HepG2 (cell line): ENCODE results near the gene PRR29. TPM values are rescaled to one million over a fixed set of nuclear protein-coding genes. Genes with fewer than 3 reads are reported as not detected.

Experiments used
- ATAC-seq: fragments of 200-7000 bp; cut with Tn5 transposase; 3 replicates; pipeline ENCODE4 v1.9.1; 2020; ENCODE audit warnings: mild to moderate bottlenecking, moderate library complexity
- BruUV-seq: library from RNA; stranded (reverse); fragments of 400-500 nt; replicated peaks from 2 replicates; lab custom pipeline; 2021; lab: Mats Ljungman, UMichigan
- CTCF ChIA-PET: fragments of 300-600 bp; formaldehyde crosslinking; extraction: SDS; loops from one replicate; lab custom pipeline; 2021; ENCODE audit warnings: low total read pairs, inconsistent platforms, low intra/inter-chr PET ratio; lab: Yijun Ruan, JAX
- POLR2A ChIA-PET: fragments of 350-600 bp; sonication (Branson Sonifier 250); formaldehyde crosslinking; loops from one replicate; lab custom pipeline; 2020; ENCODE audit warnings: antibody characterized with exemption, inconsistent platforms; lab: Yijun Ruan, JAX
- DNase-seq: peaks from one replicate; pipeline ENCODE4 v3.0.0-alpha.2; 2015; ENCODE audit warnings: low spot score
- FAIRE-seq: peaks from 3 replicates; lab custom pipeline; 2011; peaks lifted over from hg19 to GRCh38; lab: Jason Lieb, UNC
- H2AFZ ChIP-seq: one replicate; pipeline ENCODE4 v1.6.1; 2011; ENCODE audit warnings: low read length, inconsistent platforms
- H3K27ac ChIP-seq: fragments of 300-600 bp; 3 replicates; pipeline ENCODE4 v1.8.0; 2011; ENCODE audit warnings: mixed run types, mild to moderate bottlenecking, mixed read lengths, low read length, inconsistent platforms; ENCODE audit not compliant: insufficient read depth; ENCODE audit errors: extremely low read length
- H3K27me3 ChIP-seq, 2 experiments: fragments of 200-600 bp in 1 of 2; 2 replicates in 1 of 2; 3 replicates in 1 of 2; pipeline versions ENCODE4 v1.6.0 to v1.8.0; 2011; ENCODE audit warnings: low read length in 2 of 2, mild to moderate bottlenecking in 2 of 2, moderate library complexity in 2 of 2, inconsistent platforms in 1 of 2; ENCODE audit not compliant: insufficient read depth in 2 of 2, control insufficient read depth in 1 of 2
- H3K36me3 ChIP-seq, 2 experiments: fragments of 200-600 bp in 1 of 2; replicated peaks in 1 of 2; 2 replicates in 1 of 2; 3 replicates in 1 of 2; pipeline versions ENCODE4 v1.5.1 to v1.8.0; 2011; ENCODE audit warnings: low read length in 2 of 2, inconsistent platforms in 1 of 2; ENCODE audit not compliant: insufficient read depth in 2 of 2, control insufficient read depth in 1 of 2
- H3K4me1 ChIP-seq: 2 replicates; pipeline ENCODE4 v1.5.1; 2012; ENCODE audit warnings: low read length, inconsistent platforms; ENCODE audit not compliant: insufficient read depth
- H3K4me2 ChIP-seq: 2 replicates; pipeline ENCODE4 v1.6.0; 2011; ENCODE audit warnings: low read depth, low read length, inconsistent platforms
- H3K4me3 ChIP-seq, 3 experiments: fragments of 200-600 bp in 1 of 3; sonication (generic), shearing (Covaris generic) in 1 of 3; replicated peaks in 1 of 3; 2 replicates each; pipeline ENCODE4 v1.5.1; 2011 to 2016; ENCODE audit warnings: low read length in 3 of 3, inconsistent platforms in 2 of 3, low read depth in 2 of 3, mild to moderate bottlenecking in 2 of 3, control low read depth in 1 of 3, mixed read lengths in 1 of 3; ENCODE audit not compliant: insufficient read depth in 1 of 3
- H3K79me2 ChIP-seq: one replicate; pipeline ENCODE4 v1.6.1; 2011; ENCODE audit warnings: low read length, inconsistent platforms; ENCODE audit not compliant: insufficient read depth
- H3K9ac ChIP-seq: 2 replicates; pipeline ENCODE4 v1.6.0; 2011; ENCODE audit warnings: mild to moderate bottlenecking, low read depth, low read length, inconsistent platforms; ENCODE audit not compliant: insufficient read depth
- H3K9me3 ChIP-seq: 2 replicates; pipeline ENCODE4 v1.5.1; 2012; ENCODE audit warnings: mild to moderate bottlenecking, low read length
- H4K20me1 ChIP-seq: 2 replicates; pipeline ENCODE4 v1.6.0; 2011; ENCODE audit warnings: inconsistent platforms, mild to moderate bottlenecking, low read length, moderate library complexity; ENCODE audit not compliant: insufficient read depth
- FOXK2 ChIP-seq: fragments of 450-650 bp; IDR thresholded peaks from 2 replicates; pipeline ENCODE4 v1.6.1; 2016
- SPEN ChIP-seq: sonication (generic); formaldehyde crosslinking; IDR thresholded peaks from 2 replicates; pipeline ENCODE4 v1.5.1; 2020; ENCODE audit warnings: low read depth, mild to moderate bottlenecking, missing genetic modification reagents
- ZFP37 ChIP-seq: sonication (generic); formaldehyde crosslinking; IDR thresholded peaks from 2 replicates; pipeline ENCODE4 v1.4.0; 2020; ENCODE audit warnings: missing genetic modification reagents, borderline replicate concordance
- WGBS: methylation state at CpG from one replicate; pipeline ENCODE4 v1.1.6; 2017; ENCODE audit warnings: low lambda C conversion rate; 5-methylcytosine and 5-hydroxymethylcytosine counted together
- in situ Hi-C: cut with HindIII; loops from 2 replicates; pipeline ENCODE4 v1.10.0; 2017; ENCODE audit warnings: low pct_unique_long_range_greater_than_20kb; ENCODE audit not compliant: extremely low pct_ligation_motif_present
- intact Hi-C: fragments of 100-400 bp; cut with micrococcal nuclease; formaldehyde crosslinking; loops from one replicate; pipeline ENCODE4 v1.10.0; 2022; ENCODE audit not compliant: unreplicated experiment
- polyA plus RNA-seq, 8 experiments: library from polyadenylated mRNA; depleted of rRNA in 3 of 8; stranded (reverse) in 7 of 8; unstranded in 1 of 8; fragments of >200 nt; fragmentation: Illumina TruSeq in 4 of 8; extraction: Trizol in 4 of 8; gene quantifications; 2 replicates each; pipeline versions ENCODE4 v1.2.1 to v1.2.3, GENCODE V29; 2011 to 2016; ENCODE audit warnings: low read depth in 4 of 8, missing spikeins in 1 of 8, mixed read lengths in 1 of 8; ENCODE audit not compliant: insufficient read depth in 1 of 8
- total RNA-seq, 5 experiments: library from RNA; depleted of rRNA; stranded (reverse); fragments of >200 nt; fragmentation: Illumina TruSeq; extraction: Trizol; gene quantifications; 2 replicates each; pipeline ENCODE4 v1.2.3, GENCODE V29; 2016; ENCODE audit warnings: low read depth in 1 of 5
- TF ChIP-seq, protein P1 (sequence below): sonication (generic); formaldehyde crosslinking; IDR thresholded peaks from 2 replicates; pipeline ENCODE4 v1.4.0; 2020; ENCODE audit warnings: mild to moderate bottlenecking, missing genetic modification reagents
- TF ChIP-seq, protein P2 (sequence below): sonication (generic); formaldehyde crosslinking; IDR thresholded peaks from 2 replicates; pipeline ENCODE4 v1.5.0; 2020; ENCODE audit warnings: mild to moderate bottlenecking, missing genetic modification reagents
- TF ChIP-seq, protein P3 (sequence below): IDR thresholded peaks from 2 replicates; pipeline ENCODE4 v1.6.1; 2018; ENCODE audit warnings: missing genetic modification reagents, mild to moderate bottlenecking, missing compliant biosample characterization
- TF ChIP-seq, protein P4 (sequence below): sonication (generic); formaldehyde crosslinking; IDR thresholded peaks from 2 replicates; pipeline ENCODE4 v1.5.0; 2020; ENCODE audit warnings: mild to moderate bottlenecking, missing genetic modification reagents
- TF ChIP-seq, protein P5 (sequence below): sonication (generic); formaldehyde crosslinking; IDR thresholded peaks from 2 replicates; pipeline ENCODE4 v1.4.0; 2020; ENCODE audit warnings: missing genetic modification reagents

PRR29 gene
- total and polyA plus RNA-seq, 2 of the 13 experiments (the other 11 are each of a cell fraction or from before 2014, with no cell fraction given), result 0.07 to 0.20 TPM

DNA sequence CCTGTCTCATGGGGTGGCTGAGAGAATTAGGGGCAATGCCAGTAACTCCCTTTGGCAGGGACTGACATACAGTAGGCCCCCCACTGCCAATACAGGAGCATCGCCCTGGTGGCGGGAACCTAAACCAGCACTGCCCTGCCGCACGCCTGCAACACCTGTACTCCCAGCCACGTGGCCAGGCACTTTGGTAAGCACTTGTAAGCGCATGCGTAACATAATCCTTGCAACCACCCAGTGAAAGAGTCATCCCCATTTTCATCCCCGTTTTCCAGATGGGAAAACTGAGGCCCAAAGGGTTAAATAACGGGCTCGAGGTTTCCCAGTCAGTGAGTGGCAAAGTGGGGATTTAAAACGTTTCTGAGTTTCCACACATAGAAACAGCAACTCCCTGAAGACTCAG, 42.9 kb upstream of the PRR29 start (continued):
- TF ChIP-seq, protein P1, sequence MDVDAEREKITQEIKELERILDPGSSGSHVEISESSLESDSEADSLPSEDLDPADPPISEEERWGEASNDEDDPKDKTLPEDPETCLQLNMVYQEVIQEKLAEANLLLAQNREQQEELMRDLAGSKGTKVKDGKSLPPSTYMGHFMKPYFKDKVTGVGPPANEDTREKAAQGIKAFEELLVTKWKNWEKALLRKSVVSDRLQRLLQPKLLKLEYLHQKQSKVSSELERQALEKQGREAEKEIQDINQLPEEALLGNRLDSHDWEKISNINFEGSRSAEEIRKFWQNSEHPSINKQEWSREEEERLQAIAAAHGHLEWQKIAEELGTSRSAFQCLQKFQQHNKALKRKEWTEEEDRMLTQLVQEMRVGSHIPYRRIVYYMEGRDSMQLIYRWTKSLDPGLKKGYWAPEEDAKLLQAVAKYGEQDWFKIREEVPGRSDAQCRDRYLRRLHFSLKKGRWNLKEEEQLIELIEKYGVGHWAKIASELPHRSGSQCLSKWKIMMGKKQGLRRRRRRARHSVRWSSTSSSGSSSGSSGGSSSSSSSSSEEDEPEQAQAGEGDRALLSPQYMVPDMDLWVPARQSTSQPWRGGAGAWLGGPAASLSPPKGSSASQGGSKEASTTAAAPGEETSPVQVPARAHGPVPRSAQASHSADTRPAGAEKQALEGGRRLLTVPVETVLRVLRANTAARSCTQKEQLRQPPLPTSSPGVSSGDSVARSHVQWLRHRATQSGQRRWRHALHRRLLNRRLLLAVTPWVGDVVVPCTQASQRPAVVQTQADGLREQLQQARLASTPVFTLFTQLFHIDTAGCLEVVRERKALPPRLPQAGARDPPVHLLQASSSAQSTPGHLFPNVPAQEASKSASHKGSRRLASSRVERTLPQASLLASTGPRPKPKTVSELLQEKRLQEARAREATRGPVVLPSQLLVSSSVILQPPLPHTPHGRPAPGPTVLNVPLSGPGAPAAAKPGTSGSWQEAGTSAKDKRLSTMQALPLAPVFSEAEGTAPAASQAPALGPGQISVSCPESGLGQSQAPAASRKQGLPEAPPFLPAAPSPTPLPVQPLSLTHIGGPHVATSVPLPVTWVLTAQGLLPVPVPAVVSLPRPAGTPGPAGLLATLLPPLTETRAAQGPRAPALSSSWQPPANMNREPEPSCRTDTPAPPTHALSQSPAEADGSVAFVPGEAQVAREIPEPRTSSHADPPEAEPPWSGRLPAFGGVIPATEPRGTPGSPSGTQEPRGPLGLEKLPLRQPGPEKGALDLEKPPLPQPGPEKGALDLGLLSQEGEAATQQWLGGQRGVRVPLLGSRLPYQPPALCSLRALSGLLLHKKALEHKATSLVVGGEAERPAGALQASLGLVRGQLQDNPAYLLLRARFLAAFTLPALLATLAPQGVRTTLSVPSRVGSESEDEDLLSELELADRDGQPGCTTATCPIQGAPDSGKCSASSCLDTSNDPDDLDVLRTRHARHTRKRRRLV (CRISPR knock-in tag), result no peak
- no peak for TF ChIP-seq SPEN
- TF ChIP-seq, protein P2, sequence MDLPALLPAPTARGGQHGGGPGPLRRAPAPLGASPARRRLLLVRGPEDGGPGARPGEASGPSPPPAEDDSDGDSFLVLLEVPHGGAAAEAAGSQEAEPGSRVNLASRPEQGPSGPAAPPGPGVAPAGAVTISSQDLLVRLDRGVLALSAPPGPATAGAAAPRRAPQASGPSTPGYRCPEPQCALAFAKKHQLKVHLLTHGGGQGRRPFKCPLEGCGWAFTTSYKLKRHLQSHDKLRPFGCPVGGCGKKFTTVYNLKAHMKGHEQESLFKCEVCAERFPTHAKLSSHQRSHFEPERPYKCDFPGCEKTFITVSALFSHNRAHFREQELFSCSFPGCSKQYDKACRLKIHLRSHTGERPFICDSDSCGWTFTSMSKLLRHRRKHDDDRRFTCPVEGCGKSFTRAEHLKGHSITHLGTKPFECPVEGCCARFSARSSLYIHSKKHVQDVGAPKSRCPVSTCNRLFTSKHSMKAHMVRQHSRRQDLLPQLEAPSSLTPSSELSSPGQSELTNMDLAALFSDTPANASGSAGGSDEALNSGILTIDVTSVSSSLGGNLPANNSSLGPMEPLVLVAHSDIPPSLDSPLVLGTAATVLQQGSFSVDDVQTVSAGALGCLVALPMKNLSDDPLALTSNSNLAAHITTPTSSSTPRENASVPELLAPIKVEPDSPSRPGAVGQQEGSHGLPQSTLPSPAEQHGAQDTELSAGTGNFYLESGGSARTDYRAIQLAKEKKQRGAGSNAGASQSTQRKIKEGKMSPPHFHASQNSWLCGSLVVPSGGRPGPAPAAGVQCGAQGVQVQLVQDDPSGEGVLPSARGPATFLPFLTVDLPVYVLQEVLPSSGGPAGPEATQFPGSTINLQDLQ (CRISPR knock-in tag), result no peak
- TF ChIP-seq ZFP37 (CRISPR knock-in tag), result no peak

DNA sequence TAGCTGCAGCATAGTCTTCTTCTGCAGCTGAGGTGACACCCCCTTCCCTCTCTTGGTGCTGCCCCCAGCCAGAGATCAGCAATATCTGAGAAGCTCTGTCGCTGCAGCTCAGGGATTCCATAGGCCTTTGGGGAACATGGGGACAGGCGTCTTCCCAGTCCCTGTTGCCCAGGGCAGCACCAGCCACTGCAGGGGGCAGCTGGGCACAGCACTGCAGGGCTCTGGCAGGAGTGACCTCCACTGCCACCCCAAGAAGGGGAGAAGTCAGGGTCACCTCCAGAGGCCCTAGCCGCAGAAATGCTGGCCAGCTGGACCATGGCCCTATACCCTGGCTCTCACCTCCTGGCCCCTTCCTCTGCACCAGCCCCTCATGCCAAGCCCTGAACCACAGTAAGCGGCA, 42.4 kb upstream of the PRR29 start:
- no TSS peak for BruUV-seq
- 52% methylated on average over 3 of the region's 4 CpGs for WGBS
- Histone ChIP-seq H2AFZ (no peak overlapping the region), H3K9ac (no peak overlapping the region), H3K27me3 (peaks cover 17 to 47% of the 10 kb centered on the region in 2 experiments; a peak in 4 of 5 replicates), H3K4me1 (peaks cover 14% of the 10 kb centered on the region), H3K27ac (no peak overlapping the region), H3K9me3 (no peaks in the 10 kb centered on the region), H4K20me1 (no peaks in the 10 kb centered on the region), H3K4me2 (no peak overlapping the region), H3K79me2 (no peaks in the 10 kb centered on the region), H3K36me3 (no peaks in the 10 kb centered on the region), H3K4me3 (no peak overlapping the region)
- ChIA-PET CTCF (no interaction called here), POLR2A (interaction anchor here (1.5 kb wide), 1 partner anchor 9 kb away, joined by 6 read pairs; no protein-coding TSS in a partner anchor)
- in situ Hi-C loops, result no loop called here
- FAIRE-seq (no peak), ATAC-seq (no peak), DNase-seq (no peak)
- intact Hi-C loops, result no loop called here
- TF ChIP-seq, protein P3, sequence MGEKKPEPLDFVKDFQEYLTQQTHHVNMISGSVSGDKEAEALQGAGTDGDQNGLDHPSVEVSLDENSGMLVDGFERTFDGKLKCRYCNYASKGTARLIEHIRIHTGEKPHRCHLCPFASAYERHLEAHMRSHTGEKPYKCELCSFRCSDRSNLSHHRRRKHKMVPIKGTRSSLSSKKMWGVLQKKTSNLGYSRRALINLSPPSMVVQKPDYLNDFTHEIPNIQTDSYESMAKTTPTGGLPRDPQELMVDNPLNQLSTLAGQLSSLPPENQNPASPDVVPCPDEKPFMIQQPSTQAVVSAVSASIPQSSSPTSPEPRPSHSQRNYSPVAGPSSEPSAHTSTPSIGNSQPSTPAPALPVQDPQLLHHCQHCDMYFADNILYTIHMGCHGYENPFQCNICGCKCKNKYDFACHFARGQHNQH (CRISPR knock-in tag), result no peak
- no peak for TF ChIP-seq FOXK2
- TF ChIP-seq, protein P4, sequence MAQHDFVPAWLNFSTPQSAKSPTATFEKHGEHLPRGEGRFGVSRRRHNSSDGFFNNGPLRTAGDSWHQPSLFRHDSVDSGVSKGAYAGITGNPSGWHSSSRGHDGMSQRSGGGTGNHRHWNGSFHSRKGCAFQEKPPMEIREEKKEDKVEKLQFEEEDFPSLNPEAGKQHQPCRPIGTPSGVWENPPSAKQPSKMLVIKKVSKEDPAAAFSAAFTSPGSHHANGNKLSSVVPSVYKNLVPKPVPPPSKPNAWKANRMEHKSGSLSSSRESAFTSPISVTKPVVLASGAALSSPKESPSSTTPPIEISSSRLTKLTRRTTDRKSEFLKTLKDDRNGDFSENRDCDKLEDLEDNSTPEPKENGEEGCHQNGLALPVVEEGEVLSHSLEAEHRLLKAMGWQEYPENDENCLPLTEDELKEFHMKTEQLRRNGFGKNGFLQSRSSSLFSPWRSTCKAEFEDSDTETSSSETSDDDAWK (CRISPR knock-in tag), result no peak
- TF ChIP-seq, protein P5, sequence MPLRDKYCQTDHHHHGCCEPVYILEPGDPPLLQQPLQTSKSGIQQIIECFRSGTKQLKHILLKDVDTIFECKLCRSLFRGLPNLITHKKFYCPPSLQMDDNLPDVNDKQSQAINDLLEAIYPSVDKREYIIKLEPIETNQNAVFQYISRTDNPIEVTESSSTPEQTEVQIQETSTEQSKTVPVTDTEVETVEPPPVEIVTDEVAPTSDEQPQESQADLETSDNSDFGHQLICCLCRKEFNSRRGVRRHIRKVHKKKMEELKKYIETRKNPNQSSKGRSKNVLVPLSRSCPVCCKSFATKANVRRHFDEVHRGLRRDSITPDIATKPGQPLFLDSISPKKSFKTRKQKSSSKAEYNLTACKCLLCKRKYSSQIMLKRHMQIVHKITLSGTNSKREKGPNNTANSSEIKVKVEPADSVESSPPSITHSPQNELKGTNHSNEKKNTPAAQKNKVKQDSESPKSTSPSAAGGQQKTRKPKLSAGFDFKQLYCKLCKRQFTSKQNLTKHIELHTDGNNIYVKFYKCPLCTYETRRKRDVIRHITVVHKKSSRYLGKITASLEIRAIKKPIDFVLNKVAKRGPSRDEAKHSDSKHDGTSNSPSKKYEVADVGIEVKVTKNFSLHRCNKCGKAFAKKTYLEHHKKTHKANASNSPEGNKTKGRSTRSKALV (CRISPR knock-in tag), result no peak
